CD8-positive, alpha-beta memory T cell (primary cell): ENCODE data around the gene ERC2. TPM values are rescaled to one million over a fixed set of nuclear protein-coding genes. Genes with fewer than 3 reads are reported as not detected.
A peak's percentile ranks its signal among the peaks of the same experiment; 100 is the strongest.

Experiments used
- CTCF ChIA-PET: fragments of 350-600 bp; sonication (Branson Sonifier 250); formaldehyde crosslinking; loops from one replicate; lab custom pipeline; 2021; ENCODE audit warnings: antibody characterized with exemption; lab: Charles Lee
- POLR2A ChIA-PET: fragments of 350-600 bp; sonication (Branson Sonifier 250); formaldehyde crosslinking; loops from one replicate; lab custom pipeline; 2021; ENCODE audit warnings: antibody characterized with exemption; lab: Charles Lee
- DNase-seq, 5 donors: peaks; one replicate each; pipeline versions ENCODE4 v3.0.0 to v3.0.0-alpha.2; 2020 to 2022; ENCODE audit warnings: mixed read lengths in 1 of 5
- H3K27ac ChIP-seq: one replicate; pipeline ENCODE4 v1.7.0; 2013; ENCODE audit warnings: low read depth, mild to moderate bottlenecking, low read length, moderate library complexity
- H3K27me3 ChIP-seq: 2 replicates; pipeline ENCODE4 v1.7.0; 2013; ENCODE audit warnings: low read length, mild to moderate bottlenecking; ENCODE audit not compliant: insufficient read depth, poor library complexity, severe bottlenecking
- H3K36me3 ChIP-seq: 2 replicates; pipeline ENCODE4 v1.7.0; 2013; ENCODE audit warnings: mild to moderate bottlenecking, low read length, moderate library complexity; ENCODE audit not compliant: insufficient read depth
- H3K4me1 ChIP-seq: 2 replicates; pipeline ENCODE4 v1.7.0; 2013; ENCODE audit warnings: mild to moderate bottlenecking, low read length, moderate library complexity; ENCODE audit not compliant: insufficient read depth
- H3K4me3 ChIP-seq: 2 replicates; pipeline ENCODE4 v1.7.0; 2013; ENCODE audit warnings: mild to moderate bottlenecking, low read length
- H3K9me3 ChIP-seq: 2 replicates; pipeline ENCODE4 v1.7.0; 2013; ENCODE audit warnings: mild to moderate bottlenecking, low read length
- H3K27ac Mint-ChIP-seq, 8 donors: one replicate each; pipeline ENCODE4 v1.8.0; 2020 to 2021; ENCODE audit warnings: mixed read lengths in 8 of 8, mild to moderate bottlenecking in 6 of 8, inconsistent platforms in 3 of 8, moderate library complexity in 3 of 8
- H3K27me3 Mint-ChIP-seq, 2 donors: one replicate each; pipeline ENCODE4 v1.8.0; 2020 to 2021; ENCODE audit warnings: mixed read lengths in 2 of 2, mild to moderate bottlenecking in 1 of 2, moderate library complexity in 1 of 2
- H3K36me3 Mint-ChIP-seq, 3 donors: one replicate each; pipeline ENCODE4 v1.8.0; 2020 to 2021; ENCODE audit warnings: mixed read lengths in 3 of 3, inconsistent platforms in 1 of 3, mild to moderate bottlenecking in 1 of 3
- H3K4me1 Mint-ChIP-seq, 3 donors: one replicate each; pipeline ENCODE4 v1.8.0; 2020 to 2021; ENCODE audit warnings: mixed read lengths in 3 of 3, inconsistent platforms in 1 of 3, mild to moderate bottlenecking in 1 of 3
- H3K4me3 Mint-ChIP-seq, 7 donors: one replicate each; pipeline ENCODE4 v1.8.0; 2020 to 2021; ENCODE audit warnings: mixed read lengths in 7 of 7, mild to moderate bottlenecking in 6 of 7, moderate library complexity in 4 of 7, inconsistent platforms in 2 of 7
- H3K9me3 Mint-ChIP-seq, 5 donors: one replicate each; pipeline ENCODE4 v1.8.0; 2020 to 2022; ENCODE audit warnings: mixed read lengths in 5 of 5, mild to moderate bottlenecking in 3 of 5, moderate library complexity in 2 of 5, inconsistent platforms in 1 of 5
- polyA plus RNA-seq: library from polyadenylated mRNA; unstranded; fragments of 300-500 nt; fragmentation: Illumina TruSeq; gene quantifications from one replicate; pipeline ENCODE4 v1.2.3, GENCODE V29; 2021
- total RNA-seq, 2 experiments: library from RNA; stranded (reverse); gene quantifications; one replicate each; pipeline ENCODE4 v1.2.3, GENCODE V29; 2021

Gene ERC2
- total and polyA plus RNA-seq, 3 experiments from 2014 or later, result not detected

- H3K4me3 Mint-ChIP-seq, result peak overlapping the region in 1 of 7 donors; percentile 36
- peaks cover 0 to 5% of the 10 kb centered on the region in 2 donors for H3K27me3 Mint-ChIP-seq
- peaks cover 0 to 12% (median 0%) of the 10 kb centered on the region in 5 donors for H3K9me3 Mint-ChIP-seq
- H3K4me1 Mint-ChIP-seq, result no peaks in the 10 kb centered on the region
- H3K4me3 ChIP-seq, result no peak overlapping the region
- CTCF ChIA-PET, result no interaction called here
- no peak overlapping the region for H3K27ac Mint-ChIP-seq
- POLR2A ChIA-PET, result no interaction called here
- H3K36me3 ChIP-seq, result no peaks in the 10 kb centered on the region
- H3K36me3 Mint-ChIP-seq, result peaks cover 0 to 1% (median 0%) of the 10 kb centered on the region in 3 donors
- no peak overlapping the region for H3K27ac ChIP-seq
- no peak for DNase-seq
- H3K27me3 ChIP-seq, result no peaks in the 10 kb centered on the region
- H3K4me1 ChIP-seq, result no peaks in the 10 kb centered on the region
- no peaks in the 10 kb centered on the region for H3K9me3 ChIP-seq
Observed at GRCh38 chr3:55526332-55527030, 941.8 kb downstream of the ERC2 start.

- Mint-ChIP-seq H3K4me3 (no peak overlapping the region), H3K4me1 (no peaks in the 10 kb centered on the region), H3K27ac (no peak overlapping the region), H3K27me3 (peaks cover 0 to 5% of the 10 kb centered on the region in 2 donors), H3K9me3 (peaks cover 0 to 8% (median 0%) of the 10 kb centered on the region in 5 donors), H3K36me3 (peaks cover 0 to 1% (median 0%) of the 10 kb centered on the region in 3 donors)
- Histone ChIP-seq H3K27ac (no peak overlapping the region), H3K9me3 (no peaks in the 10 kb centered on the region), H3K27me3 (no peaks in the 10 kb centered on the region), H3K4me3 (no peak overlapping the region), H3K36me3 (no peaks in the 10 kb centered on the region), H3K4me1 (no peaks in the 10 kb centered on the region)
- ChIA-PET POLR2A (no interaction called here), CTCF (no interaction called here)
- DNase-seq, result no peak
Observed at GRCh38 chr3:55525436-55525835, 942.8 kb downstream of the ERC2 start.

DNA sequence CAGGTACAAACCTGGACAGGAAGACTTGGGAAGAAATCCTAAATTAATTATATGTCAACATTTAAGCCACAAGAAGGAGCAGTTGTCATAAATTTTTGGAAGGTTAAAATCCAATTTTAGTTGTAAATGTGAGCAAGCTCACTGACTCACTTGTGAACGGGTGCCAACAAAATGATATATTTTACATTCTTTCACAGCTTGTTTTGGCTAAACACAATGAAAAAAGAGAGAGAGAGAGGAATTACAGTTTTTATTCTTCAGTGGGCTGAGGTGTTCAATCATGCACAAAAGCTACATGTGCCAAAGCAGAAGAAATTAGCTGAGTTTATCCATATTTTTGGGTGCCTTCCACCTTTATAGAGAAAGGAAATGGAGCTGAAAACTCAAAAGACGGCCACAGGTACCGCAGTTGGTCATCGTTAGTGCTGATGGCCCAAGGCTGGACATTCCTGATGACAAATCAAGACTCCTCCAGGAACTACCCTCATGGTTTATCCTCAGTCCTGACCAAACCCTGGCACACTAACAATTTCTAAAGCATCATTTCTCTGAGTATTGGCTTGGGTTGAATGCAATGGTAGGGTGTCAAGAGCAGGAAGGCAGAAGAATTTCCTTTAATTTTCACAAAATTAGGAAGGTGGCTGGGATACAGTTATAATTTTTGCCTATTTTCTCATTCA, 943.6 kb downstream of the ERC2 start:
- CTCF ChIA-PET, result no interaction called here
- H3K27me3 Mint-ChIP-seq, result peaks cover 0 to 5% of the 10 kb centered on the region in 2 donors

GRCh38 chr3:55523471-55523870, 944.8 kb downstream of the ERC2 start:
- no peaks in the 10 kb centered on the region for H3K27me3 ChIP-seq
- H3K36me3 ChIP-seq, result no peaks in the 10 kb centered on the region
- ChIA-PET CTCF (no interaction called here), POLR2A (no interaction called here)
- Mint-ChIP-seq H3K27me3 (peaks cover 0 to 5% of the 10 kb centered on the region in 2 donors), H3K4me1 (no peaks in the 10 kb centered on the region), H3K4me3 (no peak overlapping the region), H3K9me3 (peaks cover 0 to 8% (median 0%) of the 10 kb centered on the region in 5 donors), H3K36me3 (peaks cover 0 to 1% (median 0%) of the 10 kb centered on the region in 3 donors), H3K27ac (no peak overlapping the region)
- H3K4me1 ChIP-seq, result no peaks in the 10 kb centered on the region
- H3K27ac ChIP-seq, result no peak overlapping the region
- H3K9me3 ChIP-seq, result no peaks in the 10 kb centered on the region
- DNase-seq, result no peak
- no peak overlapping the region for H3K4me3 ChIP-seq

More for the DNA sequence above, 943.6 kb downstream of the ERC2 start:
- no peak for DNase-seq
- H3K27ac ChIP-seq, result no peak overlapping the region
- no peaks in the 10 kb centered on the region for H3K27me3 ChIP-seq
- no peak overlapping the region for H3K27ac Mint-ChIP-seq
- POLR2A ChIA-PET, result no interaction called here
- H3K4me1 ChIP-seq, result no peaks in the 10 kb centered on the region
- no peak overlapping the region for H3K4me3 Mint-ChIP-seq
- H3K4me3 ChIP-seq, result no peak overlapping the region
- H3K9me3 Mint-ChIP-seq, result peaks cover 0 to 8% (median 0%) of the 10 kb centered on the region in 5 donors
- no peaks in the 10 kb centered on the region for H3K4me1 Mint-ChIP-seq
- H3K9me3 ChIP-seq, result no peaks in the 10 kb centered on the region
- H3K36me3 ChIP-seq, result no peaks in the 10 kb centered on the region
- peaks cover 0 to 1% (median 0%) of the 10 kb centered on the region in 3 donors for H3K36me3 Mint-ChIP-seq

DNA sequence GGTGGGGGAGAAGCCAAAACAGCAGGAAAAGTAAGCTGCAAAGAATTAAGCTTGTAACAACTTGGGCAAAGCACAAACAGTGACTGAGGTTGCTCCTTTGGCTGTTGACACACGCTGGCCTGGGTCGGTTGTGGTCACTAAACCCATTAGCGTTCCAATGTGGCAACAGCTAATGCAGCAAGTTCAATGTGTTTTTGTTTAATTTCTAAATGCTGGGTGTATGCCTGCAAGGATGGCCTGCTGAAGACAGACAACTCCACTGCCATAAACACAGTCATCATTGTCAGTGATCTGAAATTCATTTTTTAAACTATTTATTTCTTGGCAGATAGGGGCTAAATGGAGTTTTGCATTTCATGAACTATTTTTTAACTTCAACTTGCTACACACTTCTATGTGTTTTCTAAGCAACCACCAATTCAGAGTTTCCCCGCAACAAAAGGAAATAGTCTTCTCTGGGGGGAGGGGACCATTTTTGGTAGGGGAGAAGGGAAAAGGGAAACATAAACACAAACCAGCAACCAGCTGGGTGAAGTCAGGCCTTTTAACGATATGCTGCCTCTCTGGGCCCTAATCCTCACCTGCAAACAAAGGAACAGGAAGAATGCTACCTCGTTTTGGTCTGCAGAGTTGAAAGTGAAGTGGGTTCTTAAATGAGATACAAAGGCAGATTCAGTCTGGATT, 946.4 kb downstream of the ERC2 start:
- Mint-ChIP-seq H3K27ac (no peak overlapping the region), H3K9me3 (peaks cover 0 to 6% (median 0%) of the 10 kb centered on the region in 5 donors), H3K36me3 (peaks cover 0 to 1% (median 0%) of the 10 kb centered on the region in 3 donors), H3K27me3 (peaks cover 0 to 5% of the 10 kb centered on the region in 2 donors), H3K4me3 (no peak overlapping the region), H3K4me1 (no peaks in the 10 kb centered on the region)
- no peaks in the 10 kb centered on the region for H3K4me1 ChIP-seq
- no peak overlapping the region for H3K27ac ChIP-seq
- H3K9me3 ChIP-seq, result no peaks in the 10 kb centered on the region
- ChIA-PET CTCF (no interaction called here), POLR2A (no interaction called here)
- H3K27me3 ChIP-seq, result no peaks in the 10 kb centered on the region
- no peak for DNase-seq
- H3K36me3 ChIP-seq, result no peaks in the 10 kb centered on the region
- no peak overlapping the region for H3K4me3 ChIP-seq

DNA sequence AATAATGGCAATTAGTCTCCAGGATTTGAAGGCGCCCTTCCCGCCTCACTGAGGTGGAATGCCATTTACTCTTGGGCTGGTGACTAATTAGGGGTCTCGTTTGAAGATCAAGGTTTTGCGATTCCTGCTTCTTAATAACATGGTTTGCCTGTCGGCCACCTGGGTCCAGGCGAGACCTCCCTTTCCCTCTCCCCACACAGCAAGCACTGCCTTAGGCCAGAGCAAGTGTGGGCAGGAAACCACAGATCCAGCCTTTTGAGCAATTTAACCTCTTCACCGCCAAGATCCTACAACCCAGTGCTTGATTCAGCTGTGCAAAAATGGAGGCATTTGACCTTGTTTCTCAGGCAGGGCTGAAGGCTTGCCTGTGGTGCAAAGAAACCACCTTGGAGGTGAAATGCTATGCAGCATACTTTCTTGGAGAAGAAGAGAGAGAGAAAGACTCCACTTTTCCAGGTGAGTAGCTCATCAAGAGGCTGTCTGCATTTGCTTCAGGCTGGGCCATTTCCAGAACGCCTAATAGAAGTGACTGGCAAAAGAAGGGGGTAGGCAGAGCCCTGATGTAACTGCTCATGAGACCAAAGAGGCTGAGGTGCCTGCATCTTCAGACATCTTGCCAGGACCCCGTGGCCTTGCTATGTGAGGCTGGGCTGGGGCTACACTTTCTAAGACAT, 947.1 kb downstream of the ERC2 start:
- POLR2A ChIA-PET, result no interaction called here
- peaks cover 0 to 5% of the 10 kb centered on the region in 2 donors for H3K27me3 Mint-ChIP-seq

GRCh38 chr3:55519019-55519418, 949.2 kb downstream of the ERC2 start:
- H3K36me3 ChIP-seq, result no peaks in the 10 kb centered on the region
- no peak overlapping the region for H3K27ac ChIP-seq
- DNase-seq, result no peak
- CTCF ChIA-PET, result no interaction called here
- no peaks in the 10 kb centered on the region for H3K4me1 Mint-ChIP-seq
- H3K27me3 ChIP-seq, result no peaks in the 10 kb centered on the region
- no peak overlapping the region for H3K4me3 ChIP-seq
- POLR2A ChIA-PET, result no interaction called here
- H3K9me3 ChIP-seq, result no peaks in the 10 kb centered on the region
- H3K27me3 Mint-ChIP-seq, result no peaks in the 10 kb centered on the region
- H3K27ac Mint-ChIP-seq, result no peak overlapping the region
- no peaks in the 10 kb centered on the region for H3K36me3 Mint-ChIP-seq
- H3K4me1 ChIP-seq, result no peaks in the 10 kb centered on the region
- H3K9me3 Mint-ChIP-seq, result peaks cover 0 to 1% (median 0%) of the 10 kb centered on the region in 5 donors
- no peak overlapping the region for H3K4me3 Mint-ChIP-seq

More for the DNA sequence above, 947.1 kb downstream of the ERC2 start:
- H3K27ac Mint-ChIP-seq, result peak overlapping the region in 1 of 8 donors; percentile 6
- peaks cover 0 to 1% (median 0%) of the 10 kb centered on the region in 3 donors for H3K36me3 Mint-ChIP-seq
- H3K9me3 ChIP-seq, result no peaks in the 10 kb centered on the region
- H3K36me3 ChIP-seq, result no peaks in the 10 kb centered on the region
- no peaks in the 10 kb centered on the region for H3K4me1 ChIP-seq
- H3K9me3 Mint-ChIP-seq, result peaks cover 0 to 6% (median 0%) of the 10 kb centered on the region in 5 donors
- H3K4me3 Mint-ChIP-seq, result no peak overlapping the region
- H3K4me3 ChIP-seq, result no peak overlapping the region
- DNase-seq, result no peak
- no peaks in the 10 kb centered on the region for H3K27me3 ChIP-seq
- CTCF ChIA-PET, result no interaction called here
- H3K4me1 Mint-ChIP-seq, result no peaks in the 10 kb centered on the region
- H3K27ac ChIP-seq, result no peak overlapping the region
